ENCODE data around the gene NTN3. TPM values are rescaled to one million over a fixed set of nuclear protein-coding genes. Genes with fewer than 3 reads are reported as not detected.

NTN3 gene
- total and polyA plus RNA-seq, 2 of the 4 experiments (the other 2 are of a cell fraction) = 0.18 to 0.38 TPM

- no peak overlapping the region for H4K8ac ChIP-seq (ENCODE audit: low read depth in 2 of 2, low read length in 2 of 2)
- no peak overlapping the region for H3K14ac ChIP-seq (replicated peaks; ENCODE audit: low read depth, low read length)
- peak overlapping the region; percentile 10 for H2AK9ac ChIP-seq (replicated peaks; ENCODE audit: low read depth, low read length, poor library complexity)
- WGBS, 2 experiments (ENCODE audit: extremely low coverage in 2 of 2, insufficient read length in 1 of 2) = 87% methylated on average over 14 of the region's 14 CpGs; no CpG with 5 or more reads in 1 of the 2 experiments
- no peak overlapping the region for H2BK15ac ChIP-seq (ENCODE audit: low read depth, low read length)
- H4K5ac ChIP-seq (ENCODE audit: low read depth, low read length) = no peak overlapping the region
- no peak overlapping the region for H3K4ac ChIP-seq (ENCODE audit: low read depth, low read length)
- H2AFZ ChIP-seq (replicated peaks; ENCODE audit: low read length, poor library complexity) = no peak overlapping the region
- H3K18ac ChIP-seq (ENCODE audit: low read depth, low read length) = no peak overlapping the region
- H2AK5ac ChIP-seq (ENCODE audit: low read depth, low read length) = no peak overlapping the region
- H3K56ac ChIP-seq (ENCODE audit: extremely low read depth, insufficient read depth, low read length) = no peak overlapping the region
- no peak overlapping the region for H2BK120ac ChIP-seq (ENCODE audit: low read depth, low read length)
- H3K27me3 ChIP-seq (ENCODE audit: control insufficient read depth, insufficient read depth, low read length) = no peaks in the 10 kb centered on the region
- DNase-seq (no peak), ATAC-seq (ENCODE audit: low read depth) (no peak)
- no peak overlapping the region for H3K4me3 ChIP-seq (ENCODE audit: insufficient read depth, low read depth, low read length)
- in situ Hi-C loops (cut with MboI; ENCODE audit: low sequenced_read_pairs) = loop anchor here (10.0 kb wide), 1 partner anchor 252 kb away; the partner anchor contains the start of gene ECI1
- intact Hi-C loops (cut with micrococcal nuclease) = no loop called here
- no peak for TF ChIP-seq CHD1 (IDR thresholded peaks at IDR 0.05; ENCODE audit: low read depth, low read length)
- TF ChIP-seq MAFK (IDR thresholded peaks at IDR 0.05; ENCODE audit: low read depth, low read length) = no peak
- no peak for TF ChIP-seq CEBPB (IDR thresholded peaks at IDR 0.05; ENCODE audit: low read depth, low read length)
- H2BK5ac ChIP-seq (ENCODE audit: low read depth, low read length, poor library complexity, severe bottlenecking) = no peak overlapping the region
- H2BK20ac ChIP-seq (ENCODE audit: low read depth, low read length) = no peak overlapping the region
- no peak overlapping the region for H3K9ac ChIP-seq (ENCODE audit: low read depth, low read length)
- H3K4me1 ChIP-seq (ENCODE audit: control insufficient read depth, insufficient read depth, low read length) = peaks cover 12% of the 10 kb centered on the region
- no TSS peak for BruUV-seq (replicated peaks)
- no peaks in the 10 kb centered on the region for H3K36me3 ChIP-seq (ENCODE audit: control insufficient read depth, insufficient read depth, low read length)
- 0 out of 2 replicates have a peak, but pooled peaks cover 2% of the 10 kb centered on the region for H4K20me1 ChIP-seq (ENCODE audit: insufficient read depth, low read length)
- no peak overlapping the region for H4K91ac ChIP-seq (ENCODE audit: insufficient read depth, low read depth, low read length)
- H3K9me1 ChIP-seq (ENCODE audit: insufficient read depth, low read length) = peaks cover 3% of the 10 kb centered on the region; the same call in 1 of the 2 replicates
- POLR2A ChIA-PET (ENCODE audit: unreplicated experiment) = no interaction called here
- H3K9me3 ChIP-seq (ENCODE audit: control insufficient read depth, insufficient read depth, low read length) = no peaks in the 10 kb centered on the region
- dilution Hi-C loops (cut with HindIII; ENCODE audit: low sequenced_read_pairs, unreplicated experiment) = no loop called here
- H3K23ac ChIP-seq (ENCODE audit: low read depth, low read length) = no peak overlapping the region
- H3K79me1 ChIP-seq (ENCODE audit: low read depth in 1 of 2, low read length in 2 of 2) = peaks cover 0 to 11% of the 10 kb centered on the region in 2 experiments; a peak in 1 of 4 replicates
- H3K4me2 ChIP-seq (ENCODE audit: low read depth, low read length) = no peak overlapping the region
- CTCF ChIA-PET = interaction anchor here (0.6 kb wide), 1 partner anchor 44 kb away, joined by 5 read pairs; no protein-coding TSS in a partner anchor
- no peak overlapping the region for H3K27ac ChIP-seq (ENCODE audit: insufficient read depth, low read length)
These were observed 36.1 kb downstream of the NTN3 start for GRCh38 chr16:2507052-2507659.

Data from IMR-90 (cell line).